HG03565 (cell line): ENCODE data around the gene OR6J1.
"Not testable (repeated sequence)": the region's sequence is repeated elsewhere in the genome, so short reads cannot be mapped to it uniquely, and the experiment has no call there.

Experiments
- ATAC-seq: cut with Tn5 transposase; IDR thresholded peaks from one replicate; pipeline ENCODE4 v1.9.1; 2021; ENCODE audit warnings: mild to moderate bottlenecking, moderate library complexity; ENCODE audit not compliant: unreplicated experiment

OR6J1 gene

GRCh38 chr14:22651586-22651985, 7.4 kb upstream of the OR6J1 start:
- ATAC-seq, result no peak

- ATAC-seq, result no peak
Observed at GRCh38 chr14:22650960-22651521, 6.9 kb upstream of the OR6J1 start.

- no peak for ATAC-seq
Observed at GRCh38 chr14:22650046-22650739, 6.0 kb upstream of the OR6J1 start.

GRCh38 chr14:22648506-22648905, 4.4 kb upstream of the OR6J1 start:
- ATAC-seq, result no peak

DNA sequence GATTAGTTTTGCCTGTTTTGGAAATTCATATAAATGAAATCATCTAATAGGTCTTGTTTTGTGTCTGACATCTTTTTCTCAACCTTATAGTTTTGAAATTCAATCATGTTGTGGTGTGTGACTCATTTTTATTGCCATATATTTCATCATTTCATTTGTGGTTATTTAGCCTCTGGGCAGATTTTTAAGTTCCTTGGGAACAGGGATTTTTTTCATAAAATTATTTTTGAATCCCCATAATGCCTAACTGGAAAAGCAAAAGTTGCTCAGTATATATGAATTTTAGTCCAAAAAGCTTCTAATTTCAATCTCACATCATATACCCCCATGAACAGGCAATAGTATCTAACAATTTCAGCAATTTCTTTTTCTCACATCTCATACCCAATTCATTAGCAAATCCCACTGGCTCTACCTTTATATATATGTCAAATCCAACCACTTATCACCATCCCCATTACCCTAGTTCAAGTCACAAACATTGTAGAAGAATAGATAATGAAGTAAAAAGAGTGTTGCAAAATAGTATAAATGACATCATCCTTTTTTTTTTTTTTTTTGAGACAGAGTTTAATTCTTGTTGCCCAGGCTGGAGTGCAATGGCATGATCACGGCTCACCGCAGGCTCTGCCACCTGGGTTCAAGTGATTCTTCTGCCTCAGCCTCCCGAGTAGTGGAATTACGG, 2.6 kb upstream of the OR6J1 start:
- ATAC-seq, result no peak

GRCh38 chr14:22641846-22642245, 2.3 kb downstream of the OR6J1 start:
- no peak for ATAC-seq

- no peak for ATAC-seq
Observed at GRCh38 chr14:22640192-22640591, 4.0 kb downstream of the OR6J1 start.

DNA sequence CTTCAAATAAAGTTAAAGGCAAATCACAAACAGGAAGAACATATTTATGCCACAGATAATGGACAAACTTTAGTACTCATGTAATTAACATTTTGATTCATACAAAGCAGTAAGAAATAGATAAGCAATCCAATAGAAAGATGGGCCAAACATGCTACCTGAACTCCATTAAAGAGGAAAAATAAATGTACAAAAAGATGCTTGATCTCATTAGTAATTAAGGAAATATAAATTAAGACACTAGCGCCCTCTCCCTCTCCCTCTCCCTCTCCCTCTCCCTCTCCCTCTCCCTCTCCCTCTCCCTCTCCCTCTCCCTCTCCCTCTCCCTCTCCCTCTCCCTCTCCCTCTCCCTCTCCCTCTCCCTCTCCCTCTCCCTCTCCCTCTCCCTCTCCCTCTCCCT, 8.2 kb downstream of the OR6J1 start:
- not testable (repeated sequence) for ATAC-seq

DNA sequence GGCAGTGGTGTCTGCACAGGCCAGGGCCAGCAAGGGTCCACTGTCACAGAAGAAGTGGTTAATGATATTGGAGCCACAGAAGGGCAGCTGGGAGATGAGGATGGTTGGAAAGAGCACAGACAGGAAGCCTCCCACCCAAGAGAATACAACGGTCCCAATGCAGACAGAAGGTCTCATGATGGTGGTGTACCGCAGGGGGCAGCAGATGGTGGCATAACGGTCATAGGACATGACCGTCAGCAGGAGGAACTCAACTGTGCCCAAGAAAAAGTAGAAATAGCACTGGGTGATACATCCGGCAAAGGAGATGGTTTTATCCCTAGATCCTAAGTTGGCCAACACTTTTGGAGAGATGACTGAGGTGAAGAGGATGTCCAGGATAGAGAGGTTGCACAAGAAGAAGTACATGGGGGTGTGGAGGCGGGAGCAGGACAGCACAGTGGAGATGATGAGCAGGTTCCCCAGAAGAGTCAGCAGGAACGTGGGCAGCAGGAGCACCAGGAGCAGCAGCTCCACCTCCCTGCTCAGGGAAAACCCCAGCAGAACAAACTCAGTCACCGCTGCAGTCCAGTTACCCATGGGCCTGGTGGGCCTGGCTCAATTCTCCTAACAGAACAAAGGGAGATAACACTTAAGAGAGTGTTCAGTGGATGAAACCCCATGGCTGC, 9.8 kb downstream of the OR6J1 start:
- ATAC-seq, result no peak

DNA sequence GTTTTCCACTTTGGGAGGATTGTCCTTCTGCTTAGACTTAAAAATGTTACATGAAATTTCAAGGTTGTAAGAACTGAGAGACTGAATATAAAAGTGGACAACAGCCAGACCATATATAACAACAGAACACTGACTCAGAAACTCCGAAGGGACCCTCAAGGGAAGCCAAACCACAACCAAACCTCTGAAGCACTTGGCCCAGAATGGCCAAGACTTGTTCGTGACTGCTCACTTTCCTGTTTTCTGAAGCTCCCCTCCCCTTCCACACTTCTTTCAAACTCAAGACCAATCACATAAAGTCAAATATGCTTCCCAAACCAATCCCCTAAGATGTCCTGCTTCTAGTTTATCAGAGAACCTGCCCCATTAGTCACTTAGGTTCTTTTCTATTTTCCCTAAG, 13.7 kb downstream of the OR6J1 start:
- ATAC-seq, result no peak

DNA sequence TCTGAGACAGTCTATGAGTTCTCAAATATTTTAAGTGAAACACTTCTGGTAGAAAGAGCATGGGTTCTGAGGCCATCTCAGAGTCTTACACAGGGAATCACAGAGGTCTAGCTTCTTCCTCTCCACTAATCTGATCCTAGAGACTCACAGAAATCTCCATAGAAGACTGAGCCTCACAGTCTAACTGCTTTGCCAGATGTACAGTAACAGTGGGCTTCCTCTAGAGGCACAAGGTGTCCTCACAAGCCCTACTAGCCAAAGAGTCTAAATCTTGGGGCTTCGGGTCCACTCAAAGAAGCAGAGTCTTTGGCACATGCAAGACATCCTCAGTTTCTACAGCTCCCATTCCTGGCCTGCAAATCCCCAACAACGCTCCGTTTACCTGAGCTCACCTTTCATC, 14.1 kb downstream of the OR6J1 start:
- ATAC-seq, result no peak

DNA sequence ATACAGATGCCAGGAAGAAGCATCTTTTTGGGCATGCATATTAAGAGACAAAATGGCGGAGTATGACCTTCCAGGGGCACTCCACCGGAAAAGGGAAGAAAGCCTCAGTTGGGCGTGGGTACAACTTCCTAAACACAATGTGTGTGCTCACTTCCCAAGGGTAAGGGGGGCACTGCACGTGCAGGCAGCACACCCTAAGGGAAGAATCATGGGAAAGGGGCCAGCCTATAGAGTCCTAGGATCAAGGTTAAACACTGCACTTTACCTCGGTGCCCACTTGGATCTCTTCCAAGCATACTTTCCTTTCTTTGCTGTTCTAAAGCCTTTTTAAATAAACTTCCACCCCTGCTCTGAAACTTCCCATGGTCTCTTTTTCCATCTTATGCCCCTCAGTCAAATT, 14.8 kb downstream of the OR6J1 start:
- ATAC-seq, result no peak

DNA sequence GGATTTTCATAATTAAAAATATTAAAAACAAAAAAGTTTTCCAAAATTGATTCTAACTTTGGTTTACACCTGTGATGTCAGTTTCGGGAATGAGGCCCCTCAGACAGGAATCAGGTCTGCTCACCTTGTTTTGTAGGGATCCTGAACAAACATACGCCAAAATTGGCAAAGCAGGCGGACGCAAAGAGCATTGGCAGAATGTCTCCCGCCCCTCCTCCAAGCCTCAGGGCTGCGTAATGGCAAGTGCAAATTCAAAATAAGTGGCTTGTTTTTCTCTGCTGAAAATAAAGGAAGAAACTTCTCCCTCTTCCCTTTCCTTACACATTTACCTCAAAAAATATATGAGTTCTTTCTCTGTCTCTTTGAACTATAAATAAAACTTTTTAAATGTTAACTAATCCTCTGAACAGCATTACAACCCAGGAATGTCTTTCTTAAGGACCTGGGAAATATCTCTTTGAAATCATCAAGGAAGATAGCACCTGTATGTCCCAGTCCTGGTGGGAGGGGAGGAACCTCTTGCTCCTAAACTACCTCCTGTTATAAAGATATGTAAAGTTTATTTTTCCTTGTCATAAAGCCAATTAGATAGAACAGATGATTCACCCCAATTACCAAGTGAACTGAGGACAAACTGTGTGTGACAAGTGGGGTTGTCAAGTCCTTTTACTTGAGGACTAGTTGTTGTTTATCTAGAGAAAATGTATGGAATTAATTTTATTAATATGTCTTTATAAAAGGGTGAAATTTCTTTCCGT, 16.5 kb downstream of the OR6J1 start:
- ATAC-seq, result no peak

DNA sequence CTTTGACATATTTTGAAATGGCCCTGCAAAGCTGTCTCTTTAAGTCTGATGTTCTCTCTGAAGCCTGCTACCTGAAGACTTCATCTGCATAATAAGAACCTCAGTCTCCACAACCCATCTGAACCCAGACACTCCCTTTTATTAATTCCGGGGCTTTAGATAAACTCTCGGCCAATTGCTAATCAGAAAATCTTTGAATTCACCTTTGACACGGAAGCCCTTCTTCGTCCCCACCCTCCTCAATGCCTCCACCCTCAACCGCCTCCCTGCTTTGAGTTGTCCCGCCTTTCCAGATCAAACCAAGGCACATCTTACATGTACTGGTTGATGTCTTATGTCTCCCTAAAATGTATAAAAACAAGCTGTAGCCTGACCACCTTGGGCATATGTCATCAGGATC, 17.6 kb downstream of the OR6J1 start:
- ATAC-seq, result no peak

GRCh38 chr14:22623047-22623446, 21.1 kb downstream of the OR6J1 start:
- no peak for ATAC-seq

DNA sequence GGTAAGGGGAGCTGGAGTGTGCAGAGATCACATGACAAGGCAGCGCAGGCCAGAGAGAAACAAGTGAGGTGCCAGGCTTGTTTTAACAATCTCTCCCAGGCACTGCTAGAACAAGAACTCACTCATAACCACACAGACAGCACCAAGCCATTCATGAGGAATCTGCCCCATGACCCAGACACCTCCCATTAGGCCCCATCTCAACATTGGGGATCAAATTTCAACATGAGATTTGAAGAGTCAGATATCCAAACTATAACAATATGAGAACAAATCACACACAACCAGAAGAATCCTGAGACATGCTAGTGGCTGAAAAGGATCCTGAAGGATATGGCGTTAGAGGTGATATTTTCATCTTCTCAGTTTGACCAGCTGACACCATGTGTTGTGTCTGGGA, 21.9 kb downstream of the OR6J1 start:
- no peak for ATAC-seq

- not testable (repeated sequence) for ATAC-seq
Observed at GRCh38 chr14:22615765-22616164, 28.4 kb downstream of the OR6J1 start.

GRCh38 chr14:22614240-22614799, 29.8 kb downstream of the OR6J1 start:
- ATAC-seq, result no peak

DNA sequence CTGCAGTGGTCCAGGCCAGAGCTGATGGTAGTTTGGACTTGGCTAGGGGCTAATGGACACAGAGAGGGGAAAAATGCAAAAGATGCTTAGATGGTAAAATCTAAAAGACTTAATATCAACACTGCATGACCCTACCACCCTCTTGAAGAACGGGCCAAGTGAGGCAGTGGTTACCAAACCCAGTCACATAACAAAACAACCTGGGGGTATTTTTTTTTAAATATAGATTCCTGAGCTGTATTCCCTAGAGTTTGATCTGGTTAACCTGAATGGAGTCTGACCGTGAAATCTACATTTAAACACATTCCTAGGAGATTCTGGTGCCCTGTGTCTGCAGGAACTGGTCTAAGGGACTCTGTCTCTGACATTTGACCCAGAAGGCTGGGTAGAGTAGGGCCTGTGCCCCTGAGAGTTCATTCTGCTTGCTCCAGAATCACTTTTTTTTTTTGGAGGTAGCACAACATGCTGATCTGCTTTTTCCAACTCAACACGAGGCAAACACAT, 30.4 kb downstream of the OR6J1 start:
- no peak for ATAC-seq

- ATAC-seq, result no peak
Observed at GRCh38 chr14:22613106-22613695, 31.0 kb downstream of the OR6J1 start.
